Skeletal muscle cell (primary cell): ENCODE data around the gene ABCA1.
"Not testable (repeated sequence)": the region's sequence is repeated elsewhere in the genome, so short reads cannot be mapped to it uniquely, and the experiment has no call there.

Experiments used
- DNase-seq: peaks from one replicate; pipeline ENCODE4 v3.0.0-alpha.2; 2010; ENCODE audit warnings: low read depth
- H3K4me3 ChIP-seq: 2 replicates; pipeline ENCODE4 v1.5.1; 2011; ENCODE audit warnings: low read depth, mild to moderate bottlenecking, control low read depth, low read length, moderate library complexity

The ABCA1 gene

GRCh38 chr9:104958006-104958405 lies 30.1 kb upstream of the ABCA1 start:
- not testable (repeated sequence) for H3K4me3 ChIP-seq, DNase-seq

DNA sequence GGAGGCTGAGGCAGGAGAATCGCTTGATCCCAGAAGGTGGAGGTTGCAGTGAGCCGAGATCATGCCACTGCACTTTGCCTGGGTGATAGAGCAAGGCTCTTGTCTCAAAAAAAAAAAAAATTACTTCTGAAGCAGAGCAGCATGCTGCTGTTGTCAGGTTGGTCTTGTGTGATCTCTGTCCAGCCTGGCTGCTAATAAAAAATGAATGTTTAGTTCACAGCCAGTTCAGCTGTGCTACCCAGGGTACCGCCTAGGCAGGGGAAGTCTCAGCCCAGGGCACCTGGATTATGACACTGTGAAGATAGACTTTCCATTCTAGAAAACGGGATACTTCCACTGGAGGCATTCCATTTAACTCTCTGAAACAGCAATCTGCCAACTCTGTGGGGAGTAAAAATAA lies 23.5 kb upstream of the ABCA1 start:
- no peak overlapping the region for H3K4me3 ChIP-seq
- no peak for DNase-seq

GRCh38 chr9:104950838-104951237 lies 22.9 kb upstream of the ABCA1 start:
- H3K4me3 ChIP-seq, result no peak overlapping the region
- no peak for DNase-seq

GRCh38 chr9:104948277-104948676 lies 20.3 kb upstream of the ABCA1 start:
- H3K4me3 ChIP-seq, result no peak overlapping the region
- DNase-seq, result no peak

GRCh38 chr9:104944871-104945270 lies 16.9 kb upstream of the ABCA1 start:
- H3K4me3 ChIP-seq, result no peak overlapping the region
- no peak for DNase-seq

DNA sequence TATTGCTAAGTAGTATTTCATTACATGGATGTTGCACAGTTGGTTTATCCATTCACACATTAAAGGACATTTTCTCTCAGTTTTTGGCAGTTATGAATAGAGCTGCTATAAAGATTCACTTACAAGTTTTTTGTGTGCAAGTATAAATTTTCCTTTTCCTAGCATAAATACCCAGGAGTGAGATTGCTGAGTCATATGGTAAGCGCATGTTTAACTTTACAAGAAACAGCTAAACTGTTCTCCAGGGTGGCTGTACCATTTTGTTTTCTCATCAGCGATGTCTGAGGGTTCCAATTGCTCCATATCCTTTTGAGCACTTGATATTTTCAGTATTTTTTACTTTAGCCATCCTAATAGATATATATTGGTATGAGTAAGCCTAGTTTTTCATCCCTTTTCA lies 16.4 kb upstream of the ABCA1 start:
- DNase-seq, result no peak
- no peak overlapping the region for H3K4me3 ChIP-seq

DNA sequence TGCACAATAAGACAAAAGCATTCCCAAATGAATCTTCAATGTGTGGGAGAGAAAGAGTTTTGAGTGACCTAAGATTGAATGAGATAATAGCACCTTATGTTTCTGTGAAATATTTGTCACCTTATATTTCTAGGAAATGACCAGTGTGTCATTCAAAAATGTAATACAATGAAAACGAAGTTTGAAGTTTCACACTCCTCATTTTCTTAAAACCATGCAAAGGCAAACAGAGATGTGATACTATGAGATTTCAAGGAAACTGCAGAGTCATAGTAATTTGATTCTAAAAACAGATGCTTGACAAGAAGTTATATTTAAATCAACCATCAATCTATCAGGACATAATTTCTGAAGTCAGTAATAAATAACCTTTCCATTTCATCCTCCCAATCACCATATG lies 13.6 kb upstream of the ABCA1 start:
- H3K4me3 ChIP-seq, result no peak overlapping the region
- DNase-seq, result no peak

DNA sequence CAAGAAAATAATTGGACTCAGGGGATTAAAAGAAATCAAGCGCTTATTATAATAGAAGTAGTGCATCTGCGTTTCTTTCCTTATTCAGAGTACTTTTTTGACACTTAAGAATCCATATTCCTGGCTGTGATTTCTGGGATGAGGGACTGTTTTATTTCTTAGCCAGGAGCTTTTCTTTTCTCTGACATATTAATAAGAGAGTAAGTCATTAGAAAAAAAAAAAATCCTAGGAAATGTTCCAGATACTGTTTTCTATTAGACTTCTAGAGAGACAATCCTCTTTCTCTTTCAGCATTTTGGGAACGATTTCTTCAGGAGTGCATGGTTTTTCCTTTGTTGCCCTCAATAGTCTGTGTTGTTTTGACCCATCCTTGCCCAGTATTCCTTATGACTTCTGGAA lies 8.3 kb upstream of the ABCA1 start:
- DNase-seq, result no peak
- no peak overlapping the region for H3K4me3 ChIP-seq

GRCh38 chr9:104935501-104935810 lies 7.5 kb upstream of the ABCA1 start:
- not testable (repeated sequence) for H3K4me3 ChIP-seq, DNase-seq

DNA sequence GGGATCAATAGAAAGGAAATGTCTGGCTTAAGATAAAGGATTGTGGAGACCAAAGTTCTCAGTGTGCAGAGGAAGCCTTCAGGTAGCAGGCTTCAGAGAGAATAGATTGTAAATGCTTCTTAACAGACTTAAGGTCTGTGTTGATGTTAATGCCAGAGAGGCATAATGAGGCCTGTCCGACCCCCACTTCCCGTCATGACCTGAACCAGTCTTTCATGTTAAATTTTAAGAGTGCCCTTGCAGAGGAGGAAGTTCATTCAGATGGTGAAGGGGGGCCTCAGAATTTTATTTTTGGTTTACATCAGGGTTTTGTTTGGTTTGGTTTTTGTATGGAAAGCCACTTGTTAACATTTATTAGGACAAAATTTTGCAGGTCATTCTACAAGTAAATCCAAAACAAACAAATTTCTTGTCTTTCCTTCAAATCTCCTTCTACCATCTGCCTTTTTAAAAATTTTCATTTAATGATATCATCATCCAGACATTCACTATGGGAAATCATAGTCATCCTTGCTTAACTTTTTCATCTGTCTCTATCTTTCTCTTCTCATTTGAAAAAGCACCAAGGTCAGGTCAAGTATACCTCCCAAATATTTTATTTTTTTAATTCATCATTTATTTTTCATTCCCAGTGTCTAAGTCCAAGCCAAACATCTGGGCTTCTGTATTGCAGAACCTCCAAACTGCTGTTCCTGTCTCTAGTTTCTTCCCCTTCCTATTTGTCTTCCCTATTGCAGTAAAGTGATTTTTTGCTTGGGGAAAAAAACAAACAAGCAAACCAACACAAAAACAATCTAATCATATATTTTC lies 6.9 kb upstream of the ABCA1 start:
- no peak for DNase-seq
- no peak overlapping the region for H3K4me3 ChIP-seq

DNA sequence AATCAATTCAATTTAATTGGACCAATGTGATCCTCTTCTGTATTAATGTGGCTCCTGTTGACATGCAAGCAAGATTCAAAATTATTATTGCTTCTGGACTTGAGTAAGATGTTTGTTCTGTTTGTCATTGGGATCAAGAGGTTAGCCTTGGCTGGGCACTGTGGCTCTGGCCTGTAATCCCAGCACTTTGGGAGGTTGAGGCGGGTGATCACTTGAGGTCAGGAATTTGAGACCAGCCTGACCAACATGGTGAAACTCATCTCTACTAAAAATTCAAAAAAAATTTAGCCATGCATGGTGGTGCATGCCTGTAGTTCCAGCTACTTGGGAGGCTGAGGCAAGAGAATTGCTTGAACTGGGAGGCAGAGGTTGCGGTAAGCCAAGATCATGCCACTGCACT lies 5.1 kb upstream of the ABCA1 start:
- not testable (repeated sequence) for DNase-seq, H3K4me3 ChIP-seq

GRCh38 chr9:104931256-104931655 lies 3.3 kb upstream of the ABCA1 start:
- DNase-seq, result no peak
- H3K4me3 ChIP-seq, result no peak overlapping the region

- DNase-seq, result no peak
Measured at GRCh38 chr9:104927216-104927911, 591 bp downstream of the ABCA1 start.

GRCh38 chr9:104923740-104924139 lies 4.2 kb downstream of the ABCA1 start:
- no peak for DNase-seq
- no peak overlapping the region for H3K4me3 ChIP-seq

More at GRCh38 chr9:104927216-104927911, 591 bp downstream of the ABCA1 start:
- peak overlapping the region; percentile 89 for H3K4me3 ChIP-seq

GRCh38 chr9:104923289-104923688 lies 4.7 kb downstream of the ABCA1 start:
- H3K4me3 ChIP-seq, result no peak overlapping the region
- DNase-seq, result no peak

GRCh38 chr9:104922748-104923147 lies 5.2 kb downstream of the ABCA1 start:
- H3K4me3 ChIP-seq, DNase-seq: not testable (repeated sequence)

GRCh38 chr9:104921067-104921741 lies 6.8 kb downstream of the ABCA1 start:
- no peak overlapping the region for H3K4me3 ChIP-seq
- DNase-seq, result no peak

DNA sequence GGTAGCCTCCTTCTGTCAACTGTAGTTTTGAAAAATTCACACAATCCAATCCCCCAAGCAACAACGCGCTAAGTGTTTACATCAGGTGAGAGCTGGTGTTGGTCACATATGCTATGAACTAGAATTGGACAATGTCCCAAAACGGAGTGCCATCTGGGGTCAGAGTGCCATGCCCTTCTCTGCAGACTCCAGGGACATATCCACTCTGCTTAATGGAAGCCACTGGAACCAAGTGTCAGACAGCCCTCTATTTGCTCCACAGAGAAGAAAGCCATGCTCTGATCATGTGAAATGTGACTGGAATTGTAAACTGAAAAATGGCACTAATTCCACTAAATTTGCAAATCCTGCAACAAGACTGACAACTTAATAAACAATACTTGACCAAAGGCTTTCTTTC lies 12.2 kb downstream of the ABCA1 start:
- no peak for DNase-seq
- no peak overlapping the region for H3K4me3 ChIP-seq

GRCh38 chr9:104915049-104915448 lies 12.9 kb downstream of the ABCA1 start:
- H3K4me3 ChIP-seq, result no peak overlapping the region

DNA sequence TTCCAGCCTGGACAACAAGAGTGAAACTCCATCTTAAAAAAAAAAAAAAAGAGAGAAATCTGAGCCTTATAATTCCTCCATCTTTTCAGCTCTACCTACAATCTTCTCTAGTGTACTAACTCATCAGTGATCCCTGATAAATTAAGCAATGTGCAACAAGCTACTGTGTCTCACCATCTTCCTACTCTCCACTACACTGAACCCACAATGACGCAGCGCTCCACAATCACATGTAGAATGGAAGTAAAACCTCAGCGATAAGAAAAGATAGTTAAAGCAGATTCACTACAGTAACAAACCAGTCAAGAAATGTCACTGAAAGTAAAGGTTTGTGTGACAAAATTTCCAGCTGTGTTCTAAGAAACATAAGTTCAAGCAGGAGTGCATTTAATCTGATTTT lies 13.5 kb downstream of the ABCA1 start:
- H3K4me3 ChIP-seq, result no peak overlapping the region
- no peak for DNase-seq

More at GRCh38 chr9:104915049-104915448, 12.9 kb downstream of the ABCA1 start:
- DNase-seq, result no peak

DNA sequence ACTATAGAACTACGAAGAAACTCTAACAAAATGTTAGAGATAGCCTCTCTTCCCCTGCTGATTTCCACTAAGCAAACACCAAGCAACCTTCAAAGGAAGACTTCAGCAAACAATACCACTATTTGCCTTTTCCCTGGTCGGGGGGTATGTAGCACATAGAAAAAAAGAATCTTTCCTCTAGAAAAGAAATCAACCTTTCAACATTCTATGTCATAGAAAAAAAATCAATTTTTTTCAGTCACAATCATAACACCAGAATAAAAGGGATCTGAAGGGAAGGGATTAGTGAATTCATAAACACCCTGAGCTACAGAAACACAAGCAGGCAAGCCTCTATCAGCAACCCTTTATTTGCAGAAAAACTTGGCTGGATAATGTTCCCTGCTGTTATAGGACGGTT lies 15.3 kb downstream of the ABCA1 start:
- H3K4me3 ChIP-seq, result no peak overlapping the region
- no peak for DNase-seq
